GM04504 (cell line): ENCODE measurements around the gene TGFBRAP1.
A peak's percentile ranks its signal among the peaks of the same experiment; 100 is the strongest.

Experiments
- DNase-seq: peaks from one replicate; pipeline ENCODE4 v3.0.0-alpha.2; 2012; ENCODE audit warnings: low read depth

Gene TGFBRAP1

GRCh38 chr2:105329561-105330495 is at the start of gene TGFBRAP1:
Gene TGFBRAP1 (minus strand): TSS chr2:105329735. CDS start chr2:105308301, 21,434 bp downstream.
- no peak for DNase-seq

GRCh38 chr2:105378921-105379383 is 49.4 kb upstream of the TGFBRAP1 start:
- no peak for DNase-seq

- DNase-seq = no peak
These were observed 48.8 kb upstream of the TGFBRAP1 start for GRCh38 chr2:105378276-105378840.

GRCh38 chr2:105377871-105378270 is 48.3 kb upstream of the TGFBRAP1 start:
- DNase-seq = no peak

GRCh38 chr2:105376789-105377240 is 47.3 kb upstream of the TGFBRAP1 start:
- DNase-seq = no peak

DNA sequence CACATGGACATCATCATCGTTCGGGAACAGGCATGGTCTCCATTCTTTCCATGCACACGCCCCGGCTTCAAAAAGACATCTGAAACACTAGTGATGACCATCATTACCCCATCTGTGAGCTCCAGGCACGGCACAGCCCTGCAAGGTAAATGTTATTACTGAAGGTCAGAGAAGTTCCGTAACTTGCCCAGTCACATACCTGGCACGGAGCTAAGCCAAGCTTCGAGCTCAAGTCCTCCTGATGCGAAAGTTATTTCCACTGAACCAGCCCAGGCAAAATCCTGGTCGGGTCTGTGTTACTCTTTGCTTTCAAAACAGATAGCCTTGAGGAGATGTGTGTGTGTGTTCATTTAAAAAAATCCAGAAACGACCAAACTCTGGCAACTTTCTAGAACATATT is 46.5 kb upstream of the TGFBRAP1 start:
- DNase-seq = no peak

DNA sequence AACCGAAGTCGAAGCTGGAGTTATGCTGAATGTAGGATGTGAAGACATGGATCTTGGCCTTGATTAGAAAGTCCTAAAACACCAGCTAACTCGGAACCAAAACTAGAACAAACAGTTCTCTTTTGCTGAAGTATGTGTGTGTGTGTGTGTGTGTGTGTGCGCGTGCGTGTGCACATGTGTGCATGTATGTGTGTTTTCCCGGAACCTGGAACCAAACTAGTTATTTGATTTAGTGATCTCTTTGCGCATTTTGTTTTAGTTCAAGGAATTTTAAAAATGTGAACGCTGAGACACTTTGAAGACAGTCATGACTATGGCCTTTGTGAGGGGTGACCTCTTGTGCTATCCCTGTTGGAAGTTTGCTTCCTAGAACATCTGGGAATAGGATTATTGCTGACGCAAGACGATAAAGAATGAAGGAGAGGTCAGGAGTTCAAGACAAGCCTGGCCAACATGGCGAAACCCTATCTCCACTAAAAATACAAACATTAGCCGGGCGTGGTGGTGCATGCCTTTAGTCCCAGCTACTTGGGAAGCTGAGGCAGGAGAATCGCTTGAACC is 45.5 kb upstream of the TGFBRAP1 start:
- no peak for DNase-seq

GRCh38 chr2:105373895-105374401 is 44.4 kb upstream of the TGFBRAP1 start:
- DNase-seq = no peak

- no peak for DNase-seq
These were observed 43.8 kb upstream of the TGFBRAP1 start for GRCh38 chr2:105373344-105373781.

GRCh38 chr2:105371810-105372209 is 42.3 kb upstream of the TGFBRAP1 start:
- DNase-seq = no peak

- DNase-seq = no peak
These were observed 41.6 kb upstream of the TGFBRAP1 start for GRCh38 chr2:105371156-105371555.

DNA sequence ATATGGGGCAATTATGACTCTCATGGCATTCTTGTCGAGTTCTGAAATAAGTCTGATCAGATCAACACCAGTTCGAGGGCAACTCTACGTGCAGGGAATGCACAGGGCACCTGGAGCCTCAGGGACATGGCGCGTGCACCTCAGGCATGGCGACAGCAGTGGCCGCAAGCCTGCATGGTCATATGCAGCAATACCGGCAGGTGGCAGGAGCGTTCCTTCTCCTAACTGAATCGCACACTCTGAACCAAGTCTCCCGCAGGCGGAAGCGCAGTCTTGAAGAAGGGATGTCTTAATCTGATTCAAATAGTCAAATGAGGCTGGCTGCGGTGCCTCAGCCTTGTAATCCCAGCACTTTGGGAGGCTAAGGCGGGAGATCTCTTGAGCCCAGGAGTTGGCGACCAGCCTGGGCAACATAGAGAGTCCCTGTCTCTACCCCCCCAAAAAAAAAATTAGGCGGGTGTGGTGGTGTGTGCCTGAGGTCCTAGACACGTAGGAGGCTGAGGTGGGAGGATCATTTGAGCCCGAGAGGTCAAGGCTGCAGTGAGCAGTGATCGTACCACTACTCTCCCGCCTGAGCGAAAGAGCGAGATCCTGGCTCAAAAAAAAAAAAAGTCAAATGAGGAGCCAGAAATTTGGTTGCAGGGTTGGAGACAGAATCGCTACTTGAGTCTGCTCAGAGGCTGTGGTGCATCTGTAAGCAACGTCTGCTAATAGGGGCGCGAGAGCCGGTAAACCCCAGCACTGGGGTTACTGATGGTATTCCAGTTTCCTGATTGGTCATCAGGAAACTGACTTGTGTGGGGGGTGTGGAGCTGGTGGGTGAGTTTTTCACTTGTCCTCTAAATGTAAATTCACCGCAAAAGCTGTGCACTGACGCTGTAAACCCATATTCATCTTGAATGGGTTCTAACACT is 40.5 kb upstream of the TGFBRAP1 start:
- no peak for DNase-seq

DNA sequence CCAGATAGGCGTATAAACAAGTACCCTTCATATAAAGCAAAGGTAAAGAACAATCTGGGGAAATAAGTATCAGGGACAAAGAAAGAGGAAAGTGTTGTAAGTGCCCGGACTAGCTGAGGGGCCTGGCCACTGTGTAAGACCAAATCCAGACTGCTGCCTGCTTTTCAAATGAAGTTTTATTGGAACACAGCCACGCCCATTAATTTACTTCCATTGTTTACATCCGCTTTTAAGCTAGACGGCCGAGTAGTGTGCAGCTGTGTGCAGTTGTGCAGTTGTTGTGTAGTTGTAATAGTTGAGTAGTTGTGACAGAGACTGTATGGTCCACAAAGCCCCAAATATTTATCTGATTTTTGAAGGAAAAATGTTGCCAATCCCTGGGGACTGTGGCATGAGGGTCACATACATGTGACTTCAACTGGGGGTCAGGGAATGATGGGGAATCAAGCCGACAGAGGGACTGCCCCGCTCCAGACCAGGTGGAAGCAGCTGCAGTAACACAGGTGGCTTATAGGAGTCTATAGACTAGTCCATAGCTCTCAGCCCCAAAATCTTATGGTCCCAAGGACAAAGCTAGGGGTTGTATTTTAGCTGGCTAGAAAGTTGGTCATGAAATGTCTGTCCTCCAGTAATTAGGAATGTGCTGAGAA is 39.3 kb upstream of the TGFBRAP1 start:
- no peak for DNase-seq

GRCh38 chr2:105365206-105365605 is 35.7 kb upstream of the TGFBRAP1 start:
- no peak for DNase-seq

DNA sequence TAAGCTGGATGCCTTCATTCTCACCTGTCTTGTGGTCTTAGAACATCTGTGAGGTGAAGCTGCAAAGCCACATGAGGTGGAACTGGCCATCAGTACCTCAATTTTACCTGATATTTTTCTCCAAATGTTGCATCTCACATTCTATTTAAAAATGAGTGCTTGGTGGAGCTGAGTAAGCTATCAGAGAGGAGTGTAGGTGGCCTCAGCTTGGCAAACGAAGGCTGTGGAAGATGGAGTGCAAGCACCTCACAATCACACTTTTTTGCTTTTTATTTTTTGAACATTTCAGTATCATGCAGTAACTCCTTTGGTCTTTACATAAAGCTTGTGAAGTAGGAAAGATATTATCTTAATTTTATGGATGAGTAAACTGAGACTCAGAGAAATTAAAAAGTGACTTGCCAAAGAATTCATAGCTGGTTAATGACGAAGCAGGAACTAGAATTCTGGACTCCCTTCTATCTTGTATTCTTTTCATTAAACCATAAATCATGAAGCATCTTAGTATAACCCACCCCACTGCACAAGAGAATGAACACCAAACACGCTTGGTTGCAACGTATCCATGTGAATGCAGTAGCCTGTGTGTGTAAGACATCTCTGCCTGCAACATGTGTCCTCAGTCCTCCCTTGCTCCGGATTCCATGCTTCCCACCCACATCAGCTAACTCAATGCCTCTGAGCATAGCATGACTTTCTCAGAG is 35.1 kb upstream of the TGFBRAP1 start:
- peak; percentile 63 for DNase-seq

DNA sequence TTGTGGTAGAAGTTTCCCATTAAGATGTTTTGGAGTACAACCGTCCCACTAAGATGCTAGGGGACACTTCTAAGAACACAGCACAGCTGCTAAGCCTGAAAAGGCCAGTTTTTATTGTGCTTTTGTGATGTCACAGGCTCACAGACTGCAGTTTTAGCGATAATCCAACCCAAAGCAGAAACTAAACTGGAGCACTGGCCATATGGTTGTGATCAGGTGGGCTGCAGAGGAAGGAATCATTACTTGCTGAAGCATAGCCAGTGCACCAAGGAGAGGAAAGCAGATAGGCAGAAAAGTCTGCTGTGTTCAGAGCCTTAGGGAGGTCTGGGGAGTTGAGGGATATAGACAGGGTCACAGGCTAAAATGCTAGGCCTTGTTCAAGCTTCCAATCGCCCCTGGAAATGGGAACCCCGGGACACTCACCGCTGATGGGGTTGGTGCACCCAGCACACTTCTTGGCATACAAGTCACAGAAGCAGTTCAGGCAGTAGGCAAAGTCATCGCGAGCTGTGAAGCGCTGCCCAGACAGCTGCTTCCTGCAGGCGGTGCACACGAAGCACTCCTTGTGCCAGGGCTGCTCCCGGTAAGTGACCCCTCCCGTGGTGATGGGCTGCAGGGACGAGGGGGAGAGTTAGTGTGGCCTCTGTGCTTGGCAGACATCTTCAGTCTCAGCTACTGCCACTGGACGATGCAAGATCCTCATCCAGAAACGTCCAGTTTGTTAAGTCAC is 33.5 kb upstream of the TGFBRAP1 start:
- no peak for DNase-seq

GRCh38 chr2:105361102-105361889 is 31.8 kb upstream of the TGFBRAP1 start:
- no peak for DNase-seq

- no peak for DNase-seq
These were observed 29.1 kb upstream of the TGFBRAP1 start for GRCh38 chr2:105358593-105358992.

- no peak for DNase-seq
These were observed 27.6 kb upstream of the TGFBRAP1 start for GRCh38 chr2:105357122-105357521.
